PC-9 (cell line): ENCODE results near the gene WBP4. TPM values are rescaled to one million over a fixed set of nuclear protein-coding genes. Genes with fewer than 3 reads are reported as not detected.
A peak's percentile ranks its signal among the peaks of the same experiment; 100 is the strongest.

Experiments used
- BruUV-seq: library from RNA; stranded (reverse); fragments of 400-500 nt; replicated peaks from 2 replicates; lab custom pipeline; 2021; lab: Mats Ljungman, UMichigan
- CTCF ChIA-PET: fragments of 300-600 bp; sonication (Branson Sonifier 250); formaldehyde crosslinking; loops from one replicate; lab custom pipeline; 2022; ENCODE audit warnings: antibody characterized with exemption; lab: Charles Lee
- POLR2A ChIA-PET: fragments of 300-600 bp; sonication (Branson Sonifier 250); formaldehyde crosslinking; loops from one replicate; lab custom pipeline; 2022; ENCODE audit warnings: antibody characterized with exemption; ENCODE audit not compliant: unreplicated experiment; lab: Charles Lee
- DNase-seq, 2 experiments: peaks; one replicate each; pipeline versions ENCODE4 v3.0.0 to v3.0.0-alpha.2; 2015 to 2022; ENCODE audit warnings: mixed read lengths in 1 of 2
- H2AFZ ChIP-seq: fragments of 200-600 bp; sonication (generic); 2 replicates; pipeline ENCODE4 v1.8.1; 2017; ENCODE audit warnings: antibody characterized with exemption
- H3F3A ChIP-seq: fragments of 200-600 bp; sonication (generic); 2 replicates; pipeline ENCODE4 v1.8.1; 2017; ENCODE audit warnings: antibody characterized with exemption, mild to moderate bottlenecking, low read depth; ENCODE audit not compliant: insufficient read depth
- H3K27ac ChIP-seq: fragments of 200-600 bp; sonication (generic); 2 replicates; pipeline ENCODE4 v1.6.1; 2016; ENCODE audit warnings: mixed run types
- H3K27me3 ChIP-seq: fragments of 200-600 bp; sonication (generic); 2 replicates; pipeline ENCODE4 v1.6.1; 2016; ENCODE audit warnings: low read depth, mixed run types; ENCODE audit not compliant: insufficient read depth
- H3K36me3 ChIP-seq: fragments of 200-600 bp; sonication (generic); 2 replicates; pipeline ENCODE4 v1.6.1; 2016; ENCODE audit warnings: low read depth, mixed run types
- H3K4me1 ChIP-seq: fragments of 200-600 bp; sonication (generic); replicated peaks from 2 replicates; pipeline ENCODE4 v1.6.1; 2016; ENCODE audit warnings: mixed run types; ENCODE audit not compliant: insufficient read depth
- H3K4me2 ChIP-seq: fragments of 200-600 bp; sonication (generic); 2 replicates; pipeline ENCODE4 v1.6.1; 2017; ENCODE audit warnings: mixed run types
- H3K4me3 ChIP-seq: fragments of 200-600 bp; sonication (generic); 2 replicates; pipeline ENCODE4 v1.6.1; 2016; ENCODE audit warnings: mixed run types
- H3K79me2 ChIP-seq: fragments of 200-600 bp; sonication (generic); 2 replicates; pipeline ENCODE4 v1.6.1; 2017; ENCODE audit warnings: low read depth, mixed run types
- H3K9me2 ChIP-seq: fragments of 200-600 bp; sonication (generic); 2 replicates; pipeline ENCODE4 v1.8.1; 2017; ENCODE audit warnings: mild to moderate bottlenecking; ENCODE audit not compliant: insufficient read depth
- H3K9me3 ChIP-seq: fragments of 200-600 bp; sonication (generic); 2 replicates; pipeline ENCODE4 v1.8.1; 2016; ENCODE audit warnings: low read depth; ENCODE audit not compliant: insufficient read depth
- H4K20me1 ChIP-seq: fragments of 200-600 bp; sonication (generic); 2 replicates; pipeline ENCODE4 v1.8.1; 2017; ENCODE audit not compliant: insufficient read depth
- EZH2 ChIP-seq: fragments of 200-600 bp; sonication (generic); IDR thresholded peaks from 2 replicates; pipeline ENCODE4 v1.8.0; 2017; ENCODE audit warnings: antibody characterized with exemption, low read depth
- intact Hi-C: fragments of 100-400 bp; cut with micrococcal nuclease; formaldehyde crosslinking; loops from one replicate; pipeline ENCODE4 v1.10.0; 2022; ENCODE audit not compliant: unreplicated experiment
- total RNA-seq: library from RNA; stranded (reverse); gene quantifications from 2 replicates; pipeline ENCODE4 v1.2.3, GENCODE V29; 2021
- TF ChIP-seq, protein P1 (sequence below): fragments of 200-600 bp; sonication (generic); conservative IDR thresholded peaks from 2 replicates; pipeline ENCODE4 v1.6.1; 2017; ENCODE audit warnings: mixed run types, antibody characterized with exemption, mild to moderate bottlenecking, moderate library complexity

Gene WBP4
- total RNA-seq, 1 experiment from 2014 or later, result 6.3 TPM

DNA sequence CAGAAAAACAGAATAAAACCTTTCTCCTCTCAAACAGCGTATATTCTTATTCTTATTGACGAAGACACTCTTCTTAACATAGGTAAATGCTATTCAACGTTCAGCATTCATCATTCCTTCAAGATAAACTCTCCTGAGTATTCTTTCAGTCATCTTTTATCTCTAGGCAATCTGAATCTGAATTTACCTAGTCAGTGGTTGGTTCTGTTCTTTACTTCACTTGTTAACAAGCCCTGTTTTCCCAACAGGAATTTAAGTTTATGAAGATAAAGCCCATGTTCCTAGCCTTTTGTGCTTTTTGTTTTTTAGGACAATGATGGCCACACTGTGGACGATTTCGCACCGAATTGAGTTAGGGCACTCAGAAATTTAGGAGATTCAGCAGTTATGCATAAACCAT lies 45.4 kb upstream of the WBP4 start:
- H3K9me3 ChIP-seq, result no peaks in the 10 kb centered on the region
- no peaks in the 10 kb centered on the region for H4K20me1 ChIP-seq
- no peaks in the 10 kb centered on the region for H3K9me2 ChIP-seq
- ChIA-PET CTCF (no interaction called here), POLR2A (no interaction called here)
- intact Hi-C loops, result loop anchor here (10.0 kb wide), 1 partner anchor 51 kb away; no protein-coding TSS in a partner anchor
- no peak overlapping the region for H2AFZ ChIP-seq
- H3K36me3 ChIP-seq, result 0 out of 2 replicates have a peak, but pooled peaks cover 9% of the 10 kb centered on the region
- BruUV-seq, result no TSS peak
- no peak overlapping the region for H3K4me3 ChIP-seq
- DNase-seq, result no peak
- no peak overlapping the region for H3K27ac ChIP-seq
- peaks cover 83% of the 10 kb centered on the region for H3K79me2 ChIP-seq
- H3F3A ChIP-seq, result peaks cover 7% of the 10 kb centered on the region
- H3K27me3 ChIP-seq, result no peaks in the 10 kb centered on the region
- peaks cover 31% of the 10 kb centered on the region for H3K4me1 ChIP-seq
- H3K4me2 ChIP-seq, result peak overlapping the region; percentile 19; the same call in 1 of the 2 replicates
- TF ChIP-seq, protein P1, sequence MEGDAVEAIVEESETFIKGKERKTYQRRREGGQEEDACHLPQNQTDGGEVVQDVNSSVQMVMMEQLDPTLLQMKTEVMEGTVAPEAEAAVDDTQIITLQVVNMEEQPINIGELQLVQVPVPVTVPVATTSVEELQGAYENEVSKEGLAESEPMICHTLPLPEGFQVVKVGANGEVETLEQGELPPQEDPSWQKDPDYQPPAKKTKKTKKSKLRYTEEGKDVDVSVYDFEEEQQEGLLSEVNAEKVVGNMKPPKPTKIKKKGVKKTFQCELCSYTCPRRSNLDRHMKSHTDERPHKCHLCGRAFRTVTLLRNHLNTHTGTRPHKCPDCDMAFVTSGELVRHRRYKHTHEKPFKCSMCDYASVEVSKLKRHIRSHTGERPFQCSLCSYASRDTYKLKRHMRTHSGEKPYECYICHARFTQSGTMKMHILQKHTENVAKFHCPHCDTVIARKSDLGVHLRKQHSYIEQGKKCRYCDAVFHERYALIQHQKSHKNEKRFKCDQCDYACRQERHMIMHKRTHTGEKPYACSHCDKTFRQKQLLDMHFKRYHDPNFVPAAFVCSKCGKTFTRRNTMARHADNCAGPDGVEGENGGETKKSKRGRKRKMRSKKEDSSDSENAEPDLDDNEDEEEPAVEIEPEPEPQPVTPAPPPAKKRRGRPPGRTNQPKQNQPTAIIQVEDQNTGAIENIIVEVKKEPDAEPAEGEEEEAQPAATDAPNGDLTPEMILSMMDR, result no peak
- TF ChIP-seq EZH2, result no peak

DNA sequence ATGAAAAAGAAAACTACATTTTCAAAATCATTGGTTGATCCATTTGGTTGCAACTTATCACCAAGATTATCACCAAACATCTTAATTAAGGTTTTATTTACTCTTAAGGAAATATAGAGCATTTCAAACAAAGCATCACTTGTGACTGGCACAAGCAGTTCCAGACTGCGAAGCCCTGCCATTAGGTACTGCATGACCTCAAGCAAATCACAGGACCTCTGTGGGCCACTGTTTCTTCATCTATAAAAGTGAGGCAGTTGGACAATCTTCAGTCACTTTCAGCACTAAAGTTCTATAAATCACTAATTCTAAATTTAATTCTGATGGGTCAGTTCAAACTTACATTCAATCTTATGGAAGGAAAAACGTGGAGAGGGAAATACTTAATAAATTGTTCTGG lies 44.1 kb upstream of the WBP4 start:
- Histone ChIP-seq H3F3A (peaks cover 7% of the 10 kb centered on the region), H4K20me1 (no peaks in the 10 kb centered on the region), H2AFZ (no peak overlapping the region), H3K27ac (peak overlapping the region; percentile 100), H3K4me2 (peak overlapping the region; percentile 92), H3K36me3 (0 out of 2 replicates have a peak, but pooled peaks cover 9% of the 10 kb centered on the region), H3K4me1 (peaks cover 31% of the 10 kb centered on the region), H3K79me2 (peaks cover 80% of the 10 kb centered on the region), H3K9me2 (no peaks in the 10 kb centered on the region), H3K27me3 (no peaks in the 10 kb centered on the region), H3K4me3 (peak overlapping the region; percentile 77), H3K9me3 (no peaks in the 10 kb centered on the region)
- no TSS peak for BruUV-seq
- intact Hi-C loops, result loop anchor here (10.0 kb wide), 1 partner anchor 52 kb away; no protein-coding TSS in a partner anchor
- TF ChIP-seq, protein P1, result no peak
- TF ChIP-seq EZH2, result no peak
- CTCF ChIA-PET, result no interaction called here
- no peak for DNase-seq
- POLR2A ChIA-PET, result no interaction called here

DNA sequence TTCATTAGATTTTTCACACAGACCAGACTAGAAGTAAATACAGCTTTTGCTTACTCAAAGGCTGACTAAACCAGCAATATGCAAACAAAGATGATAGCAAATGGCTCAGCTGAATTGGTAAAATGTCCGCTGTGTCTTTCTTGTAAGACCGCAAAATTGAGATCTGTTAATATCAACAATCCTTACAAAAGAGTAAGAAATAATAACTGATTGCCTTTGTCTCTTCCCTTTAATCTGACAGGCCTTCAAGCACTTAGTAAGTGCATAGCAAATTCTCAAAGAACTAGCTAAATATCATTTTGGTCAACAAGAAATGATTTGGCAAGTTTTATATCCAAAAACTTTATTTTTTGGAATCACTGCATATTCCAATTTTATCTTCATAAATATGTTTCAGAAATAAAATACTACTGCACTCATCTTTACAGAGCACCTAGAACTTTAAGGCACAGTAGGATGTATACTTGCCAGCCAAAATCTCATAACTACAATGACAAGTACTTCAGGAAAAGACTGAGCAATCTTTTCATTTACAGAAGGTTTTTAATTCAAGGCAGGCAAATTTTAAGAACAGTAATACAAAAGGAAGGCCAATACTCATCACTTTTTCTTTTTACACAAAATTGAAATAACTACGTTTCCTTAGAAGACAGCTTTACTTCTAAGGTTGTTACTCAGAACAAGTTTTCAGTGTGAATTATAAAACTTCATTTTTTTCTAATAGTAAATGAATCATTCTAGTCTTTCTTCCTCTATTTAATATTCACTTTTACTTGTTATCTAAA lies 43.3 kb upstream of the WBP4 start:
- Histone ChIP-seq H3F3A (peaks cover 7% of the 10 kb centered on the region), H3K27ac (peak overlapping the region; percentile 100), H3K79me2 (peaks cover 74% of the 10 kb centered on the region), H4K20me1 (no peaks in the 10 kb centered on the region), H3K36me3 (0 out of 2 replicates have a peak, but pooled peaks cover 9% of the 10 kb centered on the region), H3K4me2 (peak overlapping the region; percentile 92), H3K9me2 (no peaks in the 10 kb centered on the region), H2AFZ (no peak overlapping the region), H3K4me3 (peak overlapping the region; percentile 77), H3K4me1 (peaks cover 31% of the 10 kb centered on the region), H3K27me3 (no peaks in the 10 kb centered on the region), H3K9me3 (no peaks in the 10 kb centered on the region)
- ChIA-PET CTCF (no interaction called here), POLR2A (no interaction called here)
- TF ChIP-seq EZH2, result no peak
- TF ChIP-seq, protein P1, result no peak
- DNase-seq, result no peak
- intact Hi-C loops, result loop anchor here (2.0 to 10.0 kb wide), 3 partner anchors 23 to 53 kb away; partner anchors contain the start of gene WBP4
- no TSS peak for BruUV-seq
